ENCODE measurements around the gene SESTD1. TPM values are rescaled to one million over a fixed set of nuclear protein-coding genes. Genes with fewer than 3 reads are reported as not detected.

SESTD1 gene
- total RNA-seq, 2 donors from 2014 or later, result 11.1 to 12.0 TPM

DNA sequence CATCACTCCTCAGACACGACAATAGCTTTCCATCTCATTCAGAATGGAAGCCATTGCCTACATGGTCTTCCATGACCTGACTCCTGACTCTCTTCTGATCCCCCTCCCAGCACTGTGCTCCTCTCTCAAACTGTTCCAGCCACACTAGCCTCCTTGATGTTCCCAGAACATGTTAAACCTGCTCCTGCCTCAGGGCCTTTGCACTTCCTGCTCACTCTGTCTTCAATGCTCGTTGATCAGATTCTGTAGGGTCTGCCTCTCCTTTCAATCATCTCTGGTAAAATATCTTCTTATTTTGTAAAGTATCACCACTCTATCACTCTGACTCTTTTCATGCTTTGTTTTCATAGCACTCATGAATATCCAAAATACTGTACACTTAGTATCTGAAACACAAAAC is 84.9 kb downstream of the SESTD1 start:
- Mint-ChIP-seq H3K4me1 (ENCODE audit: low read depth in 2 of 2) (no peaks in the 10 kb centered on the region), H3K4me3 (no peak overlapping the region), H3K27me3 (no peaks in the 10 kb centered on the region), H3K9me3 (peaks cover 4% of the 10 kb centered on the region), H3K36me3 (no peaks in the 10 kb centered on the region), H3K27ac (no peak overlapping the region)
- no peak for ATAC-seq
- no peak for DNase-seq (ENCODE audit: low spot score)

- no peak overlapping the region for H3K27ac Mint-ChIP-seq
- no peaks in the 10 kb centered on the region for H3K36me3 Mint-ChIP-seq
- no peak overlapping the region for H3K4me3 Mint-ChIP-seq
- H3K27me3 Mint-ChIP-seq, result no peaks in the 10 kb centered on the region
- no peaks in the 10 kb centered on the region for H3K4me1 Mint-ChIP-seq (ENCODE audit: low read depth in 2 of 2)
- DNase-seq (ENCODE audit: low spot score) (no peak), ATAC-seq (no peak)
- peaks cover 4% of the 10 kb centered on the region for H3K9me3 Mint-ChIP-seq
Observed at GRCh38 chr2:179177694-179178093, 86.9 kb downstream of the SESTD1 start.

- Mint-ChIP-seq H3K4me3 (no peak overlapping the region), H3K27me3 (no peaks in the 10 kb centered on the region), H3K27ac (no peak overlapping the region), H3K9me3 (no peaks in the 10 kb centered on the region), H3K36me3 (no peaks in the 10 kb centered on the region), H3K4me1 (ENCODE audit: low read depth in 2 of 2) (no peaks in the 10 kb centered on the region)
- no peak for DNase-seq (ENCODE audit: low spot score)
- no peak for ATAC-seq
Observed at GRCh38 chr2:179174240-179174639, 90.4 kb downstream of the SESTD1 start.

DNA sequence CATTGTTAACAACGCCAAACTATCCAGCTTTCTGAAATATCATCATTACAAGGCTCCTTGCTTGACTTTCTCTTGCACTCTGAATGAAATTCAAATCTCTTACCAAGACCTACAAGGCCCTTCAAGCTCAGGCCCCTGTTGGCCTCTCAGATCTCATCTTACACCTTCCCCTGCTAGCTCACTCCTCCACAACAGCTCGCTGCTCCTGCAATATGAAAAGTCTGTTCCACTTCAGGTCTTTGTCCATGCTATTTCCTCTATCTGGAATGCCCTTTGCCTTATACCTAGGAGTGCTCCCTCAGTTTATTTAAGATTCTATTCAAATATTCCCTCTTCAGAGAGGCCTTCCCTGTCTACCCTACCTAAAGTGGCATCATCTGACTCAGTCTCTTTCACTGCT is 91.7 kb downstream of the SESTD1 start:
- Mint-ChIP-seq H3K4me1 (ENCODE audit: low read depth in 2 of 2) (no peaks in the 10 kb centered on the region), H3K4me3 (no peak overlapping the region), H3K9me3 (no peaks in the 10 kb centered on the region), H3K27ac (no peak overlapping the region), H3K36me3 (no peaks in the 10 kb centered on the region), H3K27me3 (no peaks in the 10 kb centered on the region)
- ATAC-seq (no peak), DNase-seq (ENCODE audit: low spot score) (no peak)

- ATAC-seq (no peak), DNase-seq (ENCODE audit: low spot score) (no peak)
- Mint-ChIP-seq H3K9me3 (no peaks in the 10 kb centered on the region), H3K27ac (no peak overlapping the region), H3K4me3 (no peak overlapping the region), H3K36me3 (peaks cover 7% of the 10 kb centered on the region), H3K4me1 (ENCODE audit: low read depth in 2 of 2) (no peaks in the 10 kb centered on the region), H3K27me3 (no peaks in the 10 kb centered on the region)
Observed at GRCh38 chr2:179171371-179171770, 93.3 kb downstream of the SESTD1 start.

- Mint-ChIP-seq H3K27ac (no peak overlapping the region), H3K36me3 (peaks cover 7% of the 10 kb centered on the region), H3K27me3 (no peaks in the 10 kb centered on the region), H3K4me3 (no peak overlapping the region), H3K4me1 (ENCODE audit: low read depth in 2 of 2) (no peaks in the 10 kb centered on the region), H3K9me3 (no peaks in the 10 kb centered on the region)
- ATAC-seq (no peak), DNase-seq (ENCODE audit: low spot score) (no peak)
Observed at GRCh38 chr2:179170901-179171300, 93.7 kb downstream of the SESTD1 start.

DNA sequence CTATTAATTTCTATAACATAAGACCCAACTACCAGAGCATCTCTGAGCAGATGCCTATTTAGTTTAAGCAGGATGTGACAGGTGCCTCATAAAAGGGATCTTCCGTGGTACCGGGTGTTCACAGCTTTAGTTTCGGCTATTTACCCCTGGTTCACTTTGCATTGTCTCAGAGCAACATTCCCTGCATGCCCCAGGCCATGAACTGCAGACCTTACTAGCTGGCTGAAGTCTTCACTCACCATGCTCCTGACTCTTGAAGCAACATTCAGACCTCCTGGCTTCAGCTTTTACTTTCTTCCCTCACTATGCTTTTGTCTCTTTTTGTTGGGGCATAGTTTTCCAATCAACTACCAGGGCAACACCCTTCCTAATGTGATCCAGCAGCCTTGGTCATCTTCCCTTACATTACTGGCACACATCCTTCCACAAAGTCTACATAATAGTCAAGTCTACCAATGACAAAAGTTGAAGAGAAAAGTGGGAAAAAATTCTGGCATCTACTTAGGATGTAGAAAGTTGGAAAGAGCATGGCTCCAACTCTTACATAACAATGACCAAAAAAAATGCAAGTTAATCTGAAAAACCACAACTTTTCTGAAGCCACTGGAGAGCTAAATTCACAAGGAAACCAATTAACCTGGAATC is 99.2 kb downstream of the SESTD1 start:
- no peak overlapping the region for H3K4me3 Mint-ChIP-seq
- H3K27ac Mint-ChIP-seq, result no peak overlapping the region
- peaks cover 7% of the 10 kb centered on the region for H3K36me3 Mint-ChIP-seq
- ATAC-seq (no peak), DNase-seq (ENCODE audit: low spot score) (no peak)
- H3K4me1 Mint-ChIP-seq (ENCODE audit: low read depth in 2 of 2), result no peaks in the 10 kb centered on the region
- H3K27me3 Mint-ChIP-seq, result no peaks in the 10 kb centered on the region
- no peaks in the 10 kb centered on the region for H3K9me3 Mint-ChIP-seq

- Mint-ChIP-seq H3K9me3 (no peaks in the 10 kb centered on the region), H3K4me3 (no peak overlapping the region), H3K36me3 (no peaks in the 10 kb centered on the region), H3K27me3 (no peaks in the 10 kb centered on the region), H3K27ac (no peak overlapping the region), H3K4me1 (ENCODE audit: low read depth in 2 of 2) (no peaks in the 10 kb centered on the region)
- no peak for DNase-seq (ENCODE audit: low spot score)
- no peak for ATAC-seq
Observed at GRCh38 chr2:179141206-179141605, 123.4 kb downstream of the SESTD1 start.

- ATAC-seq (no peak), DNase-seq (ENCODE audit: low spot score) (no peak)
- H3K9me3 Mint-ChIP-seq, result no peaks in the 10 kb centered on the region
- H3K27ac Mint-ChIP-seq, result no peak overlapping the region
- no peaks in the 10 kb centered on the region for H3K4me1 Mint-ChIP-seq (ENCODE audit: low read depth in 2 of 2)
- no peaks in the 10 kb centered on the region for H3K36me3 Mint-ChIP-seq
- H3K4me3 Mint-ChIP-seq, result no peak overlapping the region
- no peaks in the 10 kb centered on the region for H3K27me3 Mint-ChIP-seq
Observed at GRCh38 chr2:179140571-179140970, 124.1 kb downstream of the SESTD1 start.

GRCh38 chr2:179139506-179139905 is 125.1 kb downstream of the SESTD1 start:
- H3K4me1 Mint-ChIP-seq (ENCODE audit: low read depth in 2 of 2), result no peaks in the 10 kb centered on the region
- no peak overlapping the region for H3K27ac Mint-ChIP-seq
- H3K36me3 Mint-ChIP-seq, result no peaks in the 10 kb centered on the region
- H3K9me3 Mint-ChIP-seq, result no peaks in the 10 kb centered on the region
- H3K27me3 Mint-ChIP-seq, result no peaks in the 10 kb centered on the region
- H3K4me3 Mint-ChIP-seq, result no peak overlapping the region
- ATAC-seq (no peak), DNase-seq (ENCODE audit: low spot score) (no peak)

- Mint-ChIP-seq H3K27ac (no peak overlapping the region), H3K4me1 (ENCODE audit: low read depth in 2 of 2) (no peaks in the 10 kb centered on the region), H3K36me3 (no peaks in the 10 kb centered on the region), H3K4me3 (no peak overlapping the region), H3K9me3 (no peaks in the 10 kb centered on the region), H3K27me3 (no peaks in the 10 kb centered on the region)
- DNase-seq (ENCODE audit: low spot score) (no peak), ATAC-seq (no peak)
Observed at GRCh38 chr2:179137200-179137759, 127.4 kb downstream of the SESTD1 start.

DNA sequence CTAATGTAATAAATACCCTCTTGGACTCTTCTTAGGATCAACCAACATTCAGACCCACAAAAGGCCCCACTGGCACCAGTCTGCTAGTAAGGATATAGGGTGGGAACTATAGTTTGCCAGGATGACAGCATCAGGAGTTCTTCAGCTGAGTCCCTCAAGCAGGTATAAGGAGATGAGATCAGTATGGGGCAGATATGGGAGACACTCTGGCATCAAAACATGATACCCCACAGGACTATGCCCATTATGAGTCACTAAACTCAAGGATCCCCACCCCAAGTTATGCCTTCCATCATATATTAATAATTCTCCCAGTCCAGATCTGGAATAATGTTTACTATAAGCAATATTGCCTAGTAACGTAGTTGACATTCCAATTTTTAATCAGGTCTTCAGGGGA is 131.6 kb downstream of the SESTD1 start:
- Mint-ChIP-seq H3K27me3 (no peaks in the 10 kb centered on the region), H3K4me3 (no peak overlapping the region), H3K9me3 (no peaks in the 10 kb centered on the region), H3K4me1 (ENCODE audit: low read depth in 2 of 2) (no peaks in the 10 kb centered on the region), H3K27ac (no peak overlapping the region), H3K36me3 (no peaks in the 10 kb centered on the region)
- no peak for ATAC-seq
- DNase-seq (ENCODE audit: low spot score), result no peak

GRCh38 chr2:179132076-179132475 is 132.6 kb downstream of the SESTD1 start:
- H3K27me3 Mint-ChIP-seq, result no peaks in the 10 kb centered on the region
- H3K4me1 Mint-ChIP-seq (ENCODE audit: low read depth in 2 of 2), result no peaks in the 10 kb centered on the region
- no peaks in the 10 kb centered on the region for H3K9me3 Mint-ChIP-seq
- no peaks in the 10 kb centered on the region for H3K36me3 Mint-ChIP-seq
- ATAC-seq (no peak), DNase-seq (ENCODE audit: low spot score) (no peak)
- no peak overlapping the region for H3K4me3 Mint-ChIP-seq
- no peak overlapping the region for H3K27ac Mint-ChIP-seq

- ATAC-seq (no peak), DNase-seq (ENCODE audit: low spot score) (no peak)
- Mint-ChIP-seq H3K27ac (no peak overlapping the region), H3K27me3 (no peaks in the 10 kb centered on the region), H3K9me3 (no peaks in the 10 kb centered on the region), H3K4me3 (no peak overlapping the region), H3K36me3 (no peaks in the 10 kb centered on the region), H3K4me1 (ENCODE audit: low read depth in 2 of 2) (no peaks in the 10 kb centered on the region)
Observed at GRCh38 chr2:179130560-179130959, 134.1 kb downstream of the SESTD1 start.
